ENCODE measurements around the gene SPATA2L.

- TF ChIP-seq CTCF (IDR thresholded peaks at IDR 0.05 in 4 of 5, conservative IDR thresholded peaks at IDR 0.05 in 1 of 5) (no peak), POLR2A (IDR thresholded peaks at IDR 0.05) (no peak)
Observed at GRCh38 chr16:89741342-89742014, 40.0 kb upstream of the SPATA2L start.
